NCI-H748 (cell line): ENCODE measurements around the gene FAM47E.

Experiments
- DNase-seq: peaks from one replicate; lab custom pipeline; 2025; ENCODE audit not compliant: unreplicated experiment; lab: John Stamatoyannopoulos, UW

Gene FAM47E

DNA sequence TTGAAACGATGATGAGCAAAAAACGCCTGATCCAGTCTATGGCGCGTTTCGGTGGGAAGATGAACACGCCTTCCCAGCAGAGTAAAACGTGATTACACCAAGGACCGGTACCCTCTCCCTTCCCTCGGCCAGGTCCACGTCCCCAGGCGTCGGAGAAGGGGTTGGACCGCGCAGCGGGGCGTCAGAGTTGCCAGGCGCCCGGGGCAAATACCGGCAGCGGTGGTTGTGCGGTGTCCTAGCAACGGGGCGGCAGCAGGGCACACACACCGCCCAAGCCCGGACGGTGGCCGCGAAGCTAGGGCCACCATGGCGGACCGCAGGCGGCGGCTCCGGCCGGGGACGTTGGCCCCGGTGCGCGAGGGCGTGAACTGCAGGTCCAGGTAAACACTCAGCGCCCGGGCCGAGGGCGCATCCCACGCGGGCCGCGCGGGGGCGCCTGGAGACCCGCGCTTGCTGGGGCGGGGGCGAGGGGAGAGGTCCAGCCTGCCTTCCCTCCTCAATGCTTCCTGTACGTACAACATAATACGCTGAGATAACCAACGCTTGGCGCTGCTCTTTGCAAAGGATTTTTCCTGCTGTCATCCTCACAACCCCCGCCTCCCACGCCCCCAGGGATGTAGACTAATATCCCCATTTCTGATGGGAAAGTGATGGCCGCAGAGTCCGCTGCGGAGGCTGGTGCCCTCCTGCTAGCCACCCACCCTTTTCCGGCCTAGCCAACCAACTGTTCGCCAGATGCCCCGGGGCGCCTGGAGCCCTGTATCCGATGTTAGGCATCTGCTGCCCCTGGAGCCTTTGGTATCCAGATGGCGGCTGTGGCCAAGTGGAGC is at the start of gene FAM47E:
FAM47E (plus strand) TSS at position 281 of the 830 bp plus-strand sequence; CDS start at position 307, 26 bp downstream.
- peak; percentile 94 for DNase-seq

GRCh38 chr4:76203541-76203940 is 48.0 kb upstream of the FAM47E start:
- no peak for DNase-seq

DNA sequence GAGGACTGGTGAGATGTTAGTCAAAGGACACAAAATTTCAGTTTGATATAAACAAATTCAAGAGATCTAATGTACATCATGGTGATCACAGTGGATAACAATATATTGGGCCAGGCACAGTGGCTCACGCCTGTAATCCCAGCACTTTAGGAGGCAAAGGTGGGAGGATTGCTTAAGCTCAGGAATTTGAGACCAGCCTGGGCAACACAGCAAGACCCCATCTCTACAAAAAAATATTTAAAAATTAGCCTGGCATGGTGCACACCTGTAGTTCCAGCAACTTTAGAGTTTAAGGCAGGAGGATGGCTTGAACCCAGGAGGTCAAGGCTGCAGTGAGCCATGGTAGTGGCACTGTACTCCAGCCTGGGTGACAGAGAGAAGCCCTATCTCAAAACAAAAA is 46.6 kb upstream of the FAM47E start:
- DNase-seq = no peak

GRCh38 chr4:76205476-76205875 is 46.0 kb upstream of the FAM47E start:
- no peak for DNase-seq

- DNase-seq = no peak
These were observed 45.1 kb upstream of the FAM47E start for GRCh38 chr4:76206222-76206942.

- DNase-seq = no peak
These were observed 44.0 kb upstream of the FAM47E start for GRCh38 chr4:76207549-76207948.

GRCh38 chr4:76208005-76208765 is 43.3 kb upstream of the FAM47E start:
- peak; percentile 42 for DNase-seq

DNA sequence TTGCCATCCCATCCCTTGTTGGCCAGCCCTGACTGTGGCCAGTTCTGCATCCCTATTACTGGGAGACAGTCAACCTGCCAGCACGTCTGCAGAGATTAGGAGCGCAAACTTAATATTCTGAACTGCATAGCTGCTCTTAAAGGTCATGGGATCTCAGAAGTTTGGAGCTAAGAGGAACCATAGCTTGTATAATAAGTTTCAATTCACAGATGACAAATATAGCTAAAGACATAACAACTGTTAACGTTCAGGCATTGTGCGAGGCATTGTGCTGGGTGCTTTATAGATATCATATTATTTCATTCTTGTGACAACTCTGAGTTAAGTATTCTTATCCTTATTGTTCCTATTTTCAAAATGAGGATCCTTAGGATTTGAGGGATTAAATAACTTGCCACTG is 41.6 kb upstream of the FAM47E start:
- DNase-seq = no peak

- no peak for DNase-seq
These were observed 41.1 kb upstream of the FAM47E start for GRCh38 chr4:76210452-76210851.

- DNase-seq = no peak
These were observed 39.5 kb upstream of the FAM47E start for GRCh38 chr4:76211769-76212708.

DNA sequence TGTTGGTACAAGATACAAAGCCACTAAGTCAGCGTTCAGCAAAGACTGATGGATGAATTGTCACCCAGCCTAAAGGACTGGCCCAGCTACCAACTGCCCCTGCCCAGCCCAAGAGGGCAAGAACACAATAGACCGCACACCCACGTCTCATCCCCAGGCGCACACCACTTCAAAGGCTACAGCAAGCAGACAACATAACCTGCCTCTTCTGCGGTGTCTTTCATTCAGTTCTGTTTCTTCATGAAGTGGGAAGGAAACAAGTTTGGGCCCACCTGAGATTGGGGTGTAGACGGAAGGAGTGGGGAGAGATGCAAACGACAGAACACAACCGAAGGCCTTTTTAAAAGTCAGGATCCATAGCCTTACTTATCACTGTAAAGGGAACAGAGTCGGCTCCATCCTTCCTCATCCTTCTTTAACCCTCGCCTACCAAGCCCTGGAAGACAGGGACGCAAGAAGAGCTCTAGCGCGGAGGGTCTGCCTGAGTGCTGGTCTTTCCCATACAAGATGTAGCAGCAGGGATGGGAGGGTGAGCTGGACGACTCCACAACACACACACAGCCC is 38.6 kb upstream of the FAM47E start:
- DNase-seq = peak; percentile 44

GRCh38 chr4:76213415-76214176 is 37.9 kb upstream of the FAM47E start, which contains the start of gene SCARB2:
TSS of gene SCARB2 (minus strand) at chr4:76213824. CDS start at chr4:76213543, 281 bp downstream.
- DNase-seq = peak; percentile 84

DNA sequence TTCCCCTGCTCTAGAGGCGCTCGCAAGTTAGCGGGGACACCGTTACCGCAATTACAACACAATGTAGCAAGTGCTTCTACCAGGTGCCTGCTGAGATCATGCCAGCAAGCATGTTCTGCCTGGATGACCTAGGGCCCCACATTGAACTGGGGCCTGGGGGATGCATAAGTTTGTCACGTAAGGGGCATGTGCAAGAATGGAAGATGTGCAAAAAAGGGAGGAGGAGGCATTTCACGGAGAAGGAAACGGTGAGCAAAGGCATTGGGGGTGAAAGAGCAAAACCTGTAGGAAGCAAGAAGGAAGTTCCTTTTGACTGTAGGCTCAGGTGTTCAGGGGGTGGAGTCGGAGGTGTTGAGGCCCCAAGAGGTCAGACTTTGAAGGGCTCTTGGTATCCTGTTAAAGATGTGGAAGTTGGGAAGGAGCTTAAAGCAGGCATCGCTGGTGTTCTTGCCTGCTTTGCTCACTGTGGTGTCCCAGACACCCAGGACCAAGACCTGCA is 37.3 kb upstream of the FAM47E start:
- no peak for DNase-seq

- no peak for DNase-seq
These were observed 36.4 kb upstream of the FAM47E start for GRCh38 chr4:76215077-76215476.

DNA sequence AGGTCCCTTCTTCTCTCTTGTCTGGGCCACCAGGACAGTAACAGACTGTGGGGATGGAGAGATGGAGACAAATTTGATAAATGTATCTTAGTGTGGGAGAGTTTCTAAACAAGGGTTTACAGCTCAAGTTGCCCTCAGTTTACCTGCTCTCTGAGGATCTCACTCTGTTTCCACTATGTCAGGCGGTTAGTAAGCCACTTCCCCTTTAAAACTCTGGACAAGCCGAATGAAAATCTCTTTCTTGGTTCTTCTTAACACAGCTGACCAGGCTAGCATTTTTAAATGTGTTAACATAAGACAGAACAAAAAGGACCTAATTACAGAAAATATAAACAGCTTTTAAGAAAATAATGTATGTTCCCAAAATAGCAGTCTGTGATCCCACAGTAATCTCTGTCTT is 35.0 kb upstream of the FAM47E start:
- DNase-seq = no peak

DNA sequence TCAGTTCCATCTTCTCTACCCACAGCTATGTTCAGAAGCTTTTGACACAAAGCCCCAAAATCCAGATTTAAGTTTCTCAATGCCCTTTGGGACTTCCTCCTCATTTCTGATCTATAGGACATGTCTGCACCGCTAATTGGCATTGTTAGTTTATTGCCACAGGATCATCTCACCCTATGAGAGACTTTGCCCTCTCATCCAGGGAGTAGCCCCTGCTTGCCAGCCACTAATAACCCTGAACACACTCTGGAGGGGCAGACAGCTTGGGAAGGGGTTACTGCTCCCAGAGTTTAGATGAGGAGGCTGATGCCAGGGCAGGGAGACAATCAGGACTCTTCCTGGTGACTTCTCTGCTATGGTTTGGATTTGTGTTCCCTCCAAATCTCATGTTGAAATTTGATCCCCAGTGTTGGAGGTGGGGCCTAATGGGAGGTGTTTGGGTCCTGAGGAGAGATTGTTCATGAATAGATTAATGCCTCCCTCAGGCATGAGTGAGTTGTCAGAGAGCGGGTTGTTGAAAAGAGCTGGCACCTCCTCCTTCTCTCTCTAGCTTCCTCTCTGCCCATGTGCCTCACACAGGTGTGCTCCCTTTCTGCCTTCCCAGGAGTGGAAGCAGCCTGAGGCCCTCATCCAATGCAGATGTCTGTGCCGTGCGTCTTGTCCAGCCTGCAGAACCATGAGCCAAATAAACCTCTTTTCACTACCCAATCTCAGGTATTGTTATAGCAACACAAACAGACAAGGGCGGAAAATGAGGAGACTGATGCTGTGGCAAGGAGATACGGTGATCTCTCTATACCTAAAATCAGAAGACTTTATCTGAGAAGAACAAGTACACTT is 34.3 kb upstream of the FAM47E start:
- peak; percentile 33 for DNase-seq

GRCh38 chr4:76219299-76220055 is 32.0 kb upstream of the FAM47E start:
- DNase-seq = no peak
